ENCODE data around the gene LSMEM2.

The LSMEM2 gene

DNA sequence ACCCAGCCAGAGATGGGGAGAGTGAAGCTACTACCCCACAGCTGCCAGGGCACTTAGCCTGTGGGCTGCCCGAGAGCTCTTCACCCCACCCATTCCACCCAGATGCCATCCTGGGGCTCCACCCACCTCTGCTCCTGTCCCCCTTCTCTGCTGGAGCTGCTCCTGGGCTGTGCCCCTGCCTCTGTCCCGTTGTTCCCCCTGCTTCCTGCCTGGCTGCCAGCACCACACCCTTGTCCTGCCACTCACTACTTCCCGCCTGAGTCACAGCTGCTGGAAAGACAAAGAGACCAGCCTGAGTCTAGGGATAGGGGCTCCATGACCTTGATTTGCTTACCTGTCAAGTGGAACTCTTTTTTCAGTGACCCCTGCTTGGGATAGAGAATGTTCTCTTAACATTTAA lies 30.5 kb upstream of the LSMEM2 start:
- Histone ChIP-seq H4K20me1 (ENCODE audit: insufficient read depth, low read length, poor library complexity, severe bottlenecking) (peaks cover 85% of the 10 kb centered on the region), H3K4me2 (ENCODE audit: low read depth, low read length, poor library complexity, severe bottlenecking) (no peak overlapping the region), H3K4me3 (ENCODE audit: low read length, poor library complexity, severe bottlenecking) (no peak overlapping the region), H3K36me3 (ENCODE audit: insufficient read depth, low read length) (peaks cover 60% of the 10 kb centered on the region; the same call in 1 of the 2 replicates), H3K27me3 (ENCODE audit: insufficient read depth, low read length, poor library complexity, severe bottlenecking) (no peaks in the 10 kb centered on the region), H3K9me3 (ENCODE audit: insufficient read depth, low read depth, low read length) (no peaks in the 10 kb centered on the region), H2AFZ (ENCODE audit: low read length) (no peak overlapping the region), H3F3A (ENCODE audit: low read depth) (peaks cover 3% of the 10 kb centered on the region; the same call in 1 of the 2 replicates), H3K9me2 (replicated peaks; ENCODE audit: low read depth, low read length) (no peaks in the 10 kb centered on the region), H3K4me1 (ENCODE audit: insufficient read depth, low read length, poor library complexity, severe bottlenecking) (peaks cover 23% of the 10 kb centered on the region), H3K9ac (ENCODE audit: low read depth, low read length, poor library complexity, severe bottlenecking) (no peak overlapping the region), H3K79me2 (ENCODE audit: insufficient read depth, low read length) (peaks cover 94% of the 10 kb centered on the region)
- TF ChIP-seq, protein P1, sequence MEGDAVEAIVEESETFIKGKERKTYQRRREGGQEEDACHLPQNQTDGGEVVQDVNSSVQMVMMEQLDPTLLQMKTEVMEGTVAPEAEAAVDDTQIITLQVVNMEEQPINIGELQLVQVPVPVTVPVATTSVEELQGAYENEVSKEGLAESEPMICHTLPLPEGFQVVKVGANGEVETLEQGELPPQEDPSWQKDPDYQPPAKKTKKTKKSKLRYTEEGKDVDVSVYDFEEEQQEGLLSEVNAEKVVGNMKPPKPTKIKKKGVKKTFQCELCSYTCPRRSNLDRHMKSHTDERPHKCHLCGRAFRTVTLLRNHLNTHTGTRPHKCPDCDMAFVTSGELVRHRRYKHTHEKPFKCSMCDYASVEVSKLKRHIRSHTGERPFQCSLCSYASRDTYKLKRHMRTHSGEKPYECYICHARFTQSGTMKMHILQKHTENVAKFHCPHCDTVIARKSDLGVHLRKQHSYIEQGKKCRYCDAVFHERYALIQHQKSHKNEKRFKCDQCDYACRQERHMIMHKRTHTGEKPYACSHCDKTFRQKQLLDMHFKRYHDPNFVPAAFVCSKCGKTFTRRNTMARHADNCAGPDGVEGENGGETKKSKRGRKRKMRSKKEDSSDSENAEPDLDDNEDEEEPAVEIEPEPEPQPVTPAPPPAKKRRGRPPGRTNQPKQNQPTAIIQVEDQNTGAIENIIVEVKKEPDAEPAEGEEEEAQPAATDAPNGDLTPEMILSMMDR (conservative IDR thresholded peaks at IDR 0.05; ENCODE audit: low read length) = no peak
- no peak for TF ChIP-seq EZH2phosphoT487 (IDR thresholded peaks at IDR 0.05; ENCODE audit: borderline replicate concordance)

DNA sequence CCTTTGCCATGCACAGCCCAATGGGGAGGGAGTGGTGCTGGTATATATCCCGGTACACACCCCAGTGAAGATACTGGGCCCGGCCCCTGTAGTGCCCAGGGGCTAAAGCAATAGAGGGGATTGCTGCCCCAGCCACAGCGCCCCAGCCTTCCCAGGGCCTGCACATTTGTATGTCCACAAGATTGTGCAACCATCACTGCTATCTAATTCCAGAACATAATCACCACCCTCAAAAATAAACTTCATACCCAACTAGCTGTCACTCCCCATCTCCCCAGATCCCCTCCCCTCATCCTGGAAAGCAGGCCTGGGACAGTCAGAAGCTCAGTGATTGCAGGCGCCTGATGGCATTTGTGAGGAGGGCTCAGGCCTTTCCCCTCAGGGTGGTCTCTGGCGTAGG lies 29.4 kb upstream of the LSMEM2 start:
- Histone ChIP-seq H3K4me1 (ENCODE audit: insufficient read depth, low read length, poor library complexity, severe bottlenecking) (peaks cover 20% of the 10 kb centered on the region), H3K9me2 (replicated peaks; ENCODE audit: low read depth, low read length) (no peaks in the 10 kb centered on the region), H3K9ac (ENCODE audit: low read depth, low read length, poor library complexity, severe bottlenecking) (no peak overlapping the region), H2AFZ (ENCODE audit: low read length) (no peak overlapping the region), H3K27me3 (ENCODE audit: insufficient read depth, low read length, poor library complexity, severe bottlenecking) (no peaks in the 10 kb centered on the region), H3K4me3 (ENCODE audit: low read length, poor library complexity, severe bottlenecking) (no peak overlapping the region), H3K4me2 (ENCODE audit: low read depth, low read length, poor library complexity, severe bottlenecking) (no peak overlapping the region), H3K79me2 (ENCODE audit: insufficient read depth, low read length) (peaks cover 90% of the 10 kb centered on the region), H3F3A (ENCODE audit: low read depth) (no peaks in the 10 kb centered on the region), H3K36me3 (ENCODE audit: insufficient read depth, low read length) (peaks cover 63% of the 10 kb centered on the region; the same call in 1 of the 2 replicates), H3K9me3 (ENCODE audit: insufficient read depth, low read depth, low read length) (no peaks in the 10 kb centered on the region), H4K20me1 (ENCODE audit: insufficient read depth, low read length, poor library complexity, severe bottlenecking) (peaks cover 80% of the 10 kb centered on the region)
- TF ChIP-seq, protein P1 (conservative IDR thresholded peaks at IDR 0.05; ENCODE audit: low read length) = no peak
- TF ChIP-seq EZH2phosphoT487 (IDR thresholded peaks at IDR 0.05; ENCODE audit: borderline replicate concordance) = no peak

DNA sequence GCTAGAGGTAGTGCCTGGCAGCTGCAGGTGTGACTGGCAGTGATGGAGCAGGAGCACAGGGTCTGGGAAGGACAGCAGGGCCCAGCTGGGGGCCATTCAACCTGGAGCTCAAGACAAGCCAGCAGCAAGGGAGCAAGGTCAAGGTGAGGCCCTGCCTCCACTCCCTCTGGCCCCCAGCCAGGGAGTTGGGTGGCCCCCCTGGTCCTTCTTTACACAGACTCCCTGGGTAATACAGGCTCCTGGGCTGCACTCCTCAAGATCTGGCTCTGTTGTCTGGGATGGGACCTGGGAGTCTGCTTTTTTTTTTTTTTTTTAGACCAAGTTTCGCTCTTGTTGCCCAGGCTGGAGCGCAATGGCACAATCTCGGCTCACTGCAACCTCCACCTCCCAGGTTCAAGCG lies 28.4 kb upstream of the LSMEM2 start:
- no peaks in the 10 kb centered on the region for H3K27me3 ChIP-seq (ENCODE audit: insufficient read depth, low read length, poor library complexity, severe bottlenecking)
- H3K4me1 ChIP-seq (ENCODE audit: insufficient read depth, low read length, poor library complexity, severe bottlenecking) = peaks cover 16% of the 10 kb centered on the region
- no peak overlapping the region for H3K9ac ChIP-seq (ENCODE audit: low read depth, low read length, poor library complexity, severe bottlenecking)
- TF ChIP-seq, protein P1 (conservative IDR thresholded peaks at IDR 0.05; ENCODE audit: low read length) = no peak
- no peak for TF ChIP-seq EZH2phosphoT487 (IDR thresholded peaks at IDR 0.05; ENCODE audit: borderline replicate concordance)
- peaks cover 73% of the 10 kb centered on the region; the same call in 1 of the 2 replicates for H3K36me3 ChIP-seq (ENCODE audit: insufficient read depth, low read length)
- no peaks in the 10 kb centered on the region for H3K9me3 ChIP-seq (ENCODE audit: insufficient read depth, low read depth, low read length)
- H3K4me2 ChIP-seq (ENCODE audit: low read depth, low read length, poor library complexity, severe bottlenecking) = no peak overlapping the region
- no peak overlapping the region for H2AFZ ChIP-seq (ENCODE audit: low read length)
- peaks cover 82% of the 10 kb centered on the region for H3K79me2 ChIP-seq (ENCODE audit: insufficient read depth, low read length)
- H3K9me2 ChIP-seq (replicated peaks; ENCODE audit: low read depth, low read length) = no peaks in the 10 kb centered on the region
- H3K4me3 ChIP-seq (ENCODE audit: low read length, poor library complexity, severe bottlenecking) = no peak overlapping the region
- H3F3A ChIP-seq (ENCODE audit: low read depth) = no peaks in the 10 kb centered on the region
- H4K20me1 ChIP-seq (ENCODE audit: insufficient read depth, low read length, poor library complexity, severe bottlenecking) = peaks cover 72% of the 10 kb centered on the region

Measured in Loucy (cell line).